Measurements from ENCODE around the gene EEIG1.
A peak's percentile ranks its signal among the peaks of the same experiment; 100 is the strongest.

The EEIG1 gene

DNA sequence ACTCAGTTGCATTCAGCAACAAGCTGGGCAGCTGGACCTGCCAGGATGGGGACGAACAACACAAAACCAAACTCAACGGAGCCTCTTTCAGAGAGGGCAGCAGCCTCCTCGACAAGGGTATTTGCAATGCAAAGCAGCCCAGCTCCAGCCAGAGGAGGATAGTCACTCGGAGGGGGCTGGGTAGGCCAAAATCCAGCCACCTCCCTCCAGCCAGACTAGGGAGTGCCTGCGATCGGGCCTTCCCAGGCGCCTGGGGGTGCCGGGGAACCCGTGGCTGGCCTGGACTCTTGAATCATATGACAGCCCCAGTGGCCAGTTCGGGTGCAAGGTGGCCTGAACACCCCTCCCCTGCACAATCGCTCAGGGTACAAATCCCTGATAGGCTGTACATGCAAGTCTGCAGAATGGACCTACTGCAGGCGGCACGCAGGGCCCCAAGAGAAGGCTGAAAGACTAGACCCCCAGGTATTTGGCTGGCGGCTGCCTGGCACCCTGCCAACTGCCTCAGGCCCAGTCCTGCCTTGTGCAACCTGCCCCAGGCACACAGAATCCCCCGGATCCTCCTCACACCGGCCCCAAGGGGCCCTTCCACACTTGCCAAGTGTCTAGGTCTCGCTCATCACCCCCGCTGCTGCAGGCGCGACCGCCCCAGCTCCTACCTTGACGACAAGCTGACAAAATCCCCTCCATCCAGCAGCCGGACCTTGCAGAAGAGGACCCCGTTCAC is 1.3 kb downstream of the EEIG1 start (continued):
- TF ChIP-seq, protein P1, sequence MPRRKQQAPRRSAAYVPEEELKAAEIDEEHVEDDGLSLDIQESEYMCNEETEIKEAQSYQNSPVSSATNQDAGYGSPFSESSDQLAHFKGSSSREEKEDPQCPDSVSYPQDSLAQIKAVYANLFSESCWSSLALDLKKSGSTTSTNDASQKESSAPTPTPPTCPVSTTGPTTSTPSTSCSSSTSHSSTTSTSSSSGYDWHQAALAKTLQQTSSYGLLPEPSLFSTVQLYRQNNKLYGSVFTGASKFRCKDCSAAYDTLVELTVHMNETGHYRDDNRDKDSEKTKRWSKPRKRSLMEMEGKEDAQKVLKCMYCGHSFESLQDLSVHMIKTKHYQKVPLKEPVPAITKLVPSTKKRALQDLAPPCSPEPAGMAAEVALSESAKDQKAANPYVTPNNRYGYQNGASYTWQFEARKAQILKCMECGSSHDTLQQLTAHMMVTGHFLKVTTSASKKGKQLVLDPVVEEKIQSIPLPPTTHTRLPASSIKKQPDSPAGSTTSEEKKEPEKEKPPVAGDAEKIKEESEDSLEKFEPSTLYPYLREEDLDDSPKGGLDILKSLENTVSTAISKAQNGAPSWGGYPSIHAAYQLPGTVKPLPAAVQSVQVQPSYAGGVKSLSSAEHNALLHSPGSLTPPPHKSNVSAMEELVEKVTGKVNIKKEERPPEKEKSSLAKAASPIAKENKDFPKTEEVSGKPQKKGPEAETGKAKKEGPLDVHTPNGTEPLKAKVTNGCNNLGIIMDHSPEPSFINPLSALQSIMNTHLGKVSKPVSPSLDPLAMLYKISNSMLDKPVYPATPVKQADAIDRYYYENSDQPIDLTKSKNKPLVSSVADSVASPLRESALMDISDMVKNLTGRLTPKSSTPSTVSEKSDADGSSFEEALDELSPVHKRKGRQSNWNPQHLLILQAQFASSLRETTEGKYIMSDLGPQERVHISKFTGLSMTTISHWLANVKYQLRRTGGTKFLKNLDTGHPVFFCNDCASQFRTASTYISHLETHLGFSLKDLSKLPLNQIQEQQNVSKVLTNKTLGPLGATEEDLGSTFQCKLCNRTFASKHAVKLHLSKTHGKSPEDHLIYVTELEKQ (tag by site-specific recombination; IDR thresholded peaks at IDR 0.05; ENCODE audit: borderline replicate concordance) = no peak
- no peak for TF ChIP-seq ZNF48 (tag by site-specific recombination; IDR thresholded peaks at IDR 0.05)
- TF ChIP-seq, protein P2, sequence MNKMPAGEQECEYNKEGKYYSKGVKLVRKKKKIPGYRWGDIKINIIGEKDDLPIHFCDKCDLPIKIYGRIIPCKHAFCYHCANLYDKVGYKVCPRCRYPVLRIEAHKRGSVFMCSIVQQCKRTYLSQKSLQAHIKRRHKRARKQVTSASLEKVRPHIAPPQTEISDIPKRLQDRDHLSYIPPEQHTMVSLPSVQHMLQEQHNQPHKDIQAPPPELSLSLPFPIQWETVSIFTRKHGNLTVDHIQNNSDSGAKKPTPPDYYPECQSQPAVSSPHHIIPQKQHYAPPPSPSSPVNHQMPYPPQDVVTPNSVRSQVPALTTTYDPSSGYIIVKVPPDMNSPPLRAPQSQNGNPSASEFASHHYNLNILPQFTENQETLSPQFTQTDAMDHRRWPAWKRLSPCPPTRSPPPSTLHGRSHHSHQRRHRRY (tag by site-specific recombination; IDR thresholded peaks at IDR 0.05) = no peak
- TF ChIP-seq, protein P3, sequence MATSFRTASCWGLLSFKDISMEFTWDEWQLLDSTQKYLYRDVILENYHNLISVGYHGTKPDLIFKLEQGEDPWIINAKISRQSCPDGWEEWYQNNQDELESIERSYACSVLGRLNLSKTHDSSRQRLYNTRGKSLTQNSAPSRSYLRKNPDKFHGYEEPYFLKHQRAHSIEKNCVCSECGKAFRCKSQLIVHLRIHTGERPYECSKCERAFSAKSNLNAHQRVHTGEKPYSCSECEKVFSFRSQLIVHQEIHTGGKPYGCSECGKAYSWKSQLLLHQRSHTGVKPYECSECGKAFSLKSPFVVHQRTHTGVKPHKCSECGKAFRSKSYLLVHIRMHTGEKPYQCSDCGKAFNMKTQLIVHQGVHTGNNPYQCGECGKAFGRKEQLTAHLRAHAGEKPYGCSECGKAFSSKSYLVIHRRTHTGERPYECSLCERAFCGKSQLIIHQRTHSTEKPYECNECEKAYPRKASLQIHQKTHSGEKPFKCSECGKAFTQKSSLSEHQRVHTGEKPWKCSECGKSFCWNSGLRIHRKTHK (tag by site-specific recombination; IDR thresholded peaks at IDR 0.05) = no peak
- no peak for TF ChIP-seq KLF9 (tag by site-specific recombination; IDR thresholded peaks at IDR 0.05; ENCODE audit: low read depth)
- no peak for TF ChIP-seq ZNF510 (tag by site-specific recombination; IDR thresholded peaks at IDR 0.05; ENCODE audit: insufficient replicate concordance)
- TF ChIP-seq, protein P4, sequence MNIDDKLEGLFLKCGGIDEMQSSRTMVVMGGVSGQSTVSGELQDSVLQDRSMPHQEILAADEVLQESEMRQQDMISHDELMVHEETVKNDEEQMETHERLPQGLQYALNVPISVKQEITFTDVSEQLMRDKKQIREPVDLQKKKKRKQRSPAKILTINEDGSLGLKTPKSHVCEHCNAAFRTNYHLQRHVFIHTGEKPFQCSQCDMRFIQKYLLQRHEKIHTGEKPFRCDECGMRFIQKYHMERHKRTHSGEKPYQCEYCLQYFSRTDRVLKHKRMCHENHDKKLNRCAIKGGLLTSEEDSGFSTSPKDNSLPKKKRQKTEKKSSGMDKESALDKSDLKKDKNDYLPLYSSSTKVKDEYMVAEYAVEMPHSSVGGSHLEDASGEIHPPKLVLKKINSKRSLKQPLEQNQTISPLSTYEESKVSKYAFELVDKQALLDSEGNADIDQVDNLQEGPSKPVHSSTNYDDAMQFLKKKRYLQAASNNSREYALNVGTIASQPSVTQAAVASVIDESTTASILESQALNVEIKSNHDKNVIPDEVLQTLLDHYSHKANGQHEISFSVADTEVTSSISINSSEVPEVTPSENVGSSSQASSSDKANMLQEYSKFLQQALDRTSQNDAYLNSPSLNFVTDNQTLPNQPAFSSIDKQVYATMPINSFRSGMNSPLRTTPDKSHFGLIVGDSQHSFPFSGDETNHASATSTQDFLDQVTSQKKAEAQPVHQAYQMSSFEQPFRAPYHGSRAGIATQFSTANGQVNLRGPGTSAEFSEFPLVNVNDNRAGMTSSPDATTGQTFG (tag by site-specific recombination; IDR thresholded peaks at IDR 0.05; ENCODE audit: borderline replicate concordance) = no peak
- TF ChIP-seq ZFP37 (tag by site-specific recombination; IDR thresholded peaks at IDR 0.05) = no peak
- no peak for TF ChIP-seq ZNF16 (tag by site-specific recombination; IDR thresholded peaks at IDR 0.05; ENCODE audit: low read depth)
- no peak for TF ChIP-seq ZNF654 (tag by site-specific recombination; IDR thresholded peaks at IDR 0.05; ENCODE audit: low read depth)
- TF ChIP-seq GLI4 (tag by site-specific recombination; IDR thresholded peaks at IDR 0.05) = no peak
- TF ChIP-seq, protein P5, sequence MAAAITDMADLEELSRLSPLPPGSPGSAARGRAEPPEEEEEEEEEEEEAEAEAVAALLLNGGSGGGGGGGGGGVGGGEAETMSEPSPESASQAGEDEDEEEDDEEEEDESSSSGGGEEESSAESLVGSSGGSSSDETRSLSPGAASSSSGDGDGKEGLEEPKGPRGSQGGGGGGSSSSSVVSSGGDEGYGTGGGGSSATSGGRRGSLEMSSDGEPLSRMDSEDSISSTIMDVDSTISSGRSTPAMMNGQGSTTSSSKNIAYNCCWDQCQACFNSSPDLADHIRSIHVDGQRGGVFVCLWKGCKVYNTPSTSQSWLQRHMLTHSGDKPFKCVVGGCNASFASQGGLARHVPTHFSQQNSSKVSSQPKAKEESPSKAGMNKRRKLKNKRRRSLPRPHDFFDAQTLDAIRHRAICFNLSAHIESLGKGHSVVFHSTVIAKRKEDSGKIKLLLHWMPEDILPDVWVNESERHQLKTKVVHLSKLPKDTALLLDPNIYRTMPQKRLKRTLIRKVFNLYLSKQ (tag by site-specific recombination; IDR thresholded peaks at IDR 0.05; ENCODE audit: borderline replicate concordance) = no peak
- TF ChIP-seq ZNF707 (tag by site-specific recombination; IDR thresholded peaks at IDR 0.05) = no peak
- no peak for TF ChIP-seq ZNF521 (tag by site-specific recombination; IDR thresholded peaks at IDR 0.05)

DNA sequence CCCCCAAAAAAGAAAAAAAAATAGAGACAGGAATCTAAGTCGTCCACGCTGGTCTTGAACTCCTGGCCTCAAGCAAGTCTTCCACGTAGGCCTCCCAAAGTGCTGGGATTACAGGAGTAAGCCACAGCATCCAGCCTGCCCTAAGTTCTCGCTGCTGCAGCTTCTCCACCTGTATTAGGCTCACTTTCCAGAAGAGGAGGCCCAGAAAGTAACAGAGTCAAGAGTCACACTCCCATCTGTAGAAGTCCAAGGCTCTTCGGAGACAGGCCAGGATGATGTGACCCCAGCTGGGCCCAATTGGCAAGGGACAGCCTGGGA is 1.8 kb downstream of the EEIG1 start:
- TF ChIP-seq ZNF394 (tag by site-specific recombination; IDR thresholded peaks at IDR 0.05; ENCODE audit: borderline replicate concordance) = peak; percentile 66; the same call in 1 of the 2 replicates
- TF ChIP-seq ZNF121 (tag by site-specific recombination; IDR thresholded peaks at IDR 0.05) = 0 out of 2 replicates have a peak, but pooled peaks have one; percentile 11
- peak; percentile 36 for TF ChIP-seq SCRT2 (tag by site-specific recombination; IDR thresholded peaks at IDR 0.05)
- no peak for TF ChIP-seq ZNF416 (tag by site-specific recombination; IDR thresholded peaks at IDR 0.05)
- TF ChIP-seq, protein P6, sequence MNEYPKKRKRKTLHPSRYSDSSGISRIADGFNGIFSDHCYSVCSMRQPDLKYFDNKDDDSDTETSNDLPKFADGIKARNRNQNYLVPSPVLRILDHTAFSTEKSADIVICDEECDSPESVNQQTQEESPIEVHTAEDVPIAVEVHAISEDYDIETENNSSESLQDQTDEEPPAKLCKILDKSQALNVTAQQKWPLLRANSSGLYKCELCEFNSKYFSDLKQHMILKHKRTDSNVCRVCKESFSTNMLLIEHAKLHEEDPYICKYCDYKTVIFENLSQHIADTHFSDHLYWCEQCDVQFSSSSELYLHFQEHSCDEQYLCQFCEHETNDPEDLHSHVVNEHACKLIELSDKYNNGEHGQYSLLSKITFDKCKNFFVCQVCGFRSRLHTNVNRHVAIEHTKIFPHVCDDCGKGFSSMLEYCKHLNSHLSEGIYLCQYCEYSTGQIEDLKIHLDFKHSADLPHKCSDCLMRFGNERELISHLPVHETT (tag by site-specific recombination; IDR thresholded peaks at IDR 0.05) = no peak
- Histone ChIP-seq H3K27ac (ENCODE audit: extremely low read depth, low read depth, low read length) (peak overlapping the region; percentile 81; the same call in 1 of the 2 replicates), H3K36me3 (ENCODE audit: control insufficient read depth in 2 of 2, insufficient read depth in 1 of 2, low read length in 2 of 2) (peaks cover 0 to 3% of the 10 kb centered on the region in 2 experiments; a peak in 1 of 3 replicates), H3K9me3 (ENCODE audit: control insufficient read depth, insufficient read depth, low read depth, low read length) (no peaks in the 10 kb centered on the region), H3K4me3 (ENCODE audit: low read depth, low read length) (peak overlapping the region; percentile 66), H3K4me1 (ENCODE audit: control insufficient read depth, insufficient read depth, low read length) (peaks cover 6% of the 10 kb centered on the region; the same call in 1 of the 2 replicates)
- ChIA-PET POLR2A (interaction anchor here (0.7 to 2.8 kb wide), 5 partner anchors 8 to 36 kb away, joined by 3 to 19 read pairs (median 7); no protein-coding TSS in a partner anchor), CTCF (interaction anchor here (0.6 to 10.0 kb wide), 8 partner anchors 9 to 146 kb away, joined by 3 to 94 read pairs (median 7); no protein-coding TSS in a partner anchor)

Data from HEK293 (cell line).